Epidermal melanocyte (primary cell): Measurements from ENCODE around the gene PRKAR1A.
"Not testable (repeated sequence)": the region's sequence is repeated elsewhere in the genome, so short reads cannot be mapped to it uniquely, and the experiment has no call there.

Experiments used
- DNase-seq: peaks from one replicate; pipeline ENCODE4 v3.0.0; 2011; ENCODE audit warnings: low spot score; ENCODE audit not compliant: insufficient read length

PRKAR1A gene

DNA sequence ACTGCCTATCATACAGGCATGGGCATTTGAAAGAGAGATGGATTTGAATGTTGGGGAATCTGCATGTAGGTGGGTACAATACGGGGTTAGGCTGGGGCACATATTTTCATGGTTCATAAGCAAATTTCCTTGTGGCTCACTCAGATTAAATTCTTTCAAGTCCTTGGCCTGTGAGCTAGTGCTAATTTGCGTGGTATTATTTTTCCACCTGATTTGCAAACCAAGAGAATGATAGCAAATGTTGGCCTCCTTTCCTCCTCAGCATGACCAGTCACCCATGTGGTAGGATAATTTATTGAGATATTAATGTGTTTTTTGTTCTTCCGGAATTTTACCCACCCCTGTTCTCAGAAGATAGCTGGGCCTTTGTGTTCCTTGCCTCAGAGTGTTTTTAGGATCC is 66.0 kb downstream of the PRKAR1A start:
- no peak for DNase-seq

GRCh38 chr17:68579194-68579927 is 67.1 kb downstream of the PRKAR1A start:
- DNase-seq: no peak

DNA sequence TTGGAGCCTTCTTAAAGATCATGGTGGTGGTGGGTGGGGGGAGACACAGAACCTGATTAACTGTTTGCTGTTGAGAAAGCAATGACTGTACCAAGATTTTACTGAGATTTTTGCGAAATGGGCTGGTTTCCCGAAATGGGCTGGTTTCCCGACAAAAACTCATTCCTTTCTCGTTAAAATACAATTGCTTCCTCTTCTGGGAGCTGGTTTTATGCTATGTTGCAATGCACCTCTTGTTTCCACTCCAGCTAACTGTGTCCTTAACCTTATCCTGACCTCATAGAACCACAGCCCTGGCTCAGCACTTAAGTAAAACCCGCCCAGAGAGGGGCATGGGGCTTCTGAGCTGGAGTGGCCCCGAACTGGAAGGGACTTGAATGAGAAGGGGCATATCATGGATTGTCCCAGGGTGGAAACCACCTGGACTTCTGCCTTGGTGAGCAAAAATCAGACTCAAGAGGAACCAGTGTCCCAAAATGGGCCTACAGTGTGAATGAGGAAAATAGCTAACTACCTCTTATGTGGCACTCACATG is 68.1 kb downstream of the PRKAR1A start:
- DNase-seq: no peak

- no peak for DNase-seq
Measured at GRCh38 chr17:68581863-68582645, 69.8 kb downstream of the PRKAR1A start.

GRCh38 chr17:68582867-68583266 is 70.6 kb downstream of the PRKAR1A start:
- not testable (repeated sequence) for DNase-seq

DNA sequence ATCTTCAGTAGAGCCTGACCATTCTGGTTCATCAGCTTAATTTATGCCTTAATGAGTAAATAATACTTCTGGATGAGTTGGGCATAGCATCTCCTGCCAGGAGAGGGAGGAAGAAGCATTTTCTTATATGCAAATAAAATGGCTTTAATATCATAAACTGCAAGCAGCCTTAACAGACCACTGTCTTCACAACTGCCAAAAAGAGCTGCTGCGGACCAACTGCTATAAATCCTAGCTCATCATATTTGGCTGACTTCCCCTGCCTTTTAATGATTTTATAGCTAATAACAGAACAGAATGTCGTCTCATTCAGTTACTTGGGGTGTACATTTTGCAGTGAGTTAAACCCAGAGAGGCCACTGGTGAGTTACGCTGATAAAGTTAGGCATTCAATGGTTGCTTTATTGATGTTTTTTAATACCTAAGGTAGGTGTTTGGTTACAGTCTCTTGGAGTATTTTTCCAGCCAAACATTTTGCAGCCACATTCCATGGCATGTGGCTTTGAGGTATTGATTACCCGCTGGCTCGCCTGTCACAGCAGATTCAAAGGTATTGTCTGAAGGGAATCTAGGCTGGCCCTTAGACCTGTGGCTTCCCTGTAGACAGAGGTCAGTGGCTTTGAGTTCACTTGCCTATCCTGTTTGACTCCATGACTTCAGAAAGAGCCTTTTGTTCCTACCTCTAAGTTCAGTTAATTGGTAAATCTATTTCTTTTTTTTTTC is 72.5 kb downstream of the PRKAR1A start:
- no peak for DNase-seq

DNA sequence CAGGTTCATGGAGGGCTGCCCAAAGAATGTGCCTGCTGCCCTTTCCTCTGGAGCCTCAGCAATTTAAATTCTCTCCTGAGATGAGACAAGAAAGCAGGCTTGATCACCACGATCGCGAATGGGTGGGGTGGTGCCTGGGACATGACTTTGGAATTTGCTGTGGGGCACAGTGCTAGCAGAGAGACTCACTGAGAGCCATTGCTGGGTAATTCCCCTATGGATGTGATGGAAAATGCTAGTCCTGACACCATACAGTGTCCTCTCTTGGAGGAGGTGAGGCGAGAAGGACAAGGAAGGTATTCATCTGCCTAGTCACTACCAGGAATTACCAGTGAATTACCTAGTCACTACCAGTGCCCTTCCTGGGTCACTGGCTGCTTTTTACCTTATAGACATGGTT is 73.4 kb downstream of the PRKAR1A start:
- no peak for DNase-seq

DNA sequence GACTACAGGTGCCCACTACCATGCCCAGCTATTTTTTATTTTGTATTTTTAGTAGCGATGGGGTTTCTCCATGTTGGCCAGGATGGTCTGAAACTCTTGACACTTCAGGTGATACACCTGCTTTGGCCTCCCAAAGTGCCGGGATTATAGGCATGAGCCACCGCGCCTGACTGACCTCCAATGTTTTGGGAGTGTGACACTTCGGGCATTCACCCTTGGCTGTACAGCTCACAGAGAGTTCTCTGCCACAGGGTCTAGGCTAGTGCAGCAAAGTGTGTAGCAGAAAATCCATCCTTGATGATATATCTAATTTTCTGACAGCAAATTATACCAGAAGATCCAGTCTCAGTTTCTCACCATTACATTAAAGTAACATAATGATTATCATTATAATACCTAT is 74.8 kb downstream of the PRKAR1A start:
- no peak for DNase-seq

- DNase-seq: no peak
Measured at GRCh38 chr17:68587847-68588246, 75.6 kb downstream of the PRKAR1A start.

- no peak for DNase-seq
Measured at GRCh38 chr17:68588362-68588761, 76.1 kb downstream of the PRKAR1A start.

- no peak for DNase-seq
Measured at GRCh38 chr17:68589086-68589485, 76.9 kb downstream of the PRKAR1A start.

- DNase-seq: no peak
Measured at GRCh38 chr17:68591583-68591982, 79.4 kb downstream of the PRKAR1A start.

GRCh38 chr17:68592009-68592408 is 79.8 kb downstream of the PRKAR1A start:
- DNase-seq: no peak

DNA sequence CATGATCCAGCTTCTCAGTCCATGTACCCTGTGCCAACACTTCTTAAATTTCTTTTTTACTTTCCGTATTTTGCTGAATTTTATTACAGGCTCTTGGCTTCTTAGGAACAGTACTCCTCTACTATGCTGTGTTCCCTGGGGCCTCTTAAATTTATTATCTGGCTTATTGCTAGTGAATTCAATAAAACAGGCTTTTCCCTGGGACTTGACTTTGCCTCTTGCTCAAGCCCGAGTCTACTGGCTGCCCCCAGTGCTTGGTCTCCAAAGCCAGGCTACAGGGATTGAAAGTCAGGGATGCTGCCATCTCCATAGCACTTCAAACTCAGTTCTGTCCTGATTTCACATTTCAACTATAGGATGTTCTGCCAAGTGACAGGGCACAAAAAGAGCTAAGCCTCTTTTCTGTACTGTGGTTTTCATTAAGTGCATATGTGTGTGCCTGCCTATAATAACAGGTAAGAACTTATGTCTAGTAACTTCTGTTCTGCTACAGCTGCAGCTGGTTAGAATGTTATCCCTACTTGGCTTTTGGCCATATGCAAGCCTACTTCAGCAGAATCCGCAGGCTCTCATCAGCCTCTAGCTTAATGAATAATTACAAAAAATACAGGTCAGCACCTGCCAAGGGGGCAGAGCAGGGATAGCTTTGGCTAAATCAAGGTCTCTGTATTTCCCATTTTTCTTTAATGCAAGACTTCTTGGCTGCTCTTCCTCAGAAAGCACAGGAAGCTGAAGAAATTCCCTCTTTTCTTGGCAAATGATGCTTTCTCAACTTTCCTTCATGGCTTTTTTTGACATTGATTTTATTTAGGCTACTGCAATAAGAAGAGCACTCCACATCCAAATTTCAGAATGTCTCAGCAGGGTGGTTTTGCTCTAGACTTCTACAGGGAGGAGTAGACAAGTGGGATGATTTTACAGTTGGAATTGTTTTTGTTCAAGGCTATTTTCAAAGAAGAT is 80.7 kb downstream of the PRKAR1A start:
- DNase-seq: no peak

GRCh38 chr17:68594552-68594951 is 82.3 kb downstream of the PRKAR1A start:
- DNase-seq: no peak

DNA sequence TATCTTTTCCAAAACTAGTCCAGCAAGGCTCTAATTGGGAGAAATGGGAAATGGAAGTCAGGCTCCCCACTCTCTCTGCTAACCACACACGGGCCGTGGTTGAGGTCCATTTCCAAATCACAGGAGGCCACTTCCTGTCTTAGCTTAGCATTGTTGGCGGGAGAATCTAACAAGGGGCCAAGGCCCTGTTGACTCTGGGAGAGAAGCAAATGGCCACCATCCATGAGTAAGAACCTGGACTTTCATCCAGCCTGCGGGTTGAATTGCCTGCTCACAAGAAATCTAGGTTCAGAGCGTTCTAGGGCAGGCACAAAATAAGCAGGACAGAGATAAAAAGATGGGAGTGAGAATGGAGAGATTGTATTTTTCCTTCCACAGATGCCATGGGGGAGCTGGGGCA is 83.3 kb downstream of the PRKAR1A start:
- DNase-seq: no peak

- no peak for DNase-seq
Measured at GRCh38 chr17:68595986-68596385, 83.8 kb downstream of the PRKAR1A start.

DNA sequence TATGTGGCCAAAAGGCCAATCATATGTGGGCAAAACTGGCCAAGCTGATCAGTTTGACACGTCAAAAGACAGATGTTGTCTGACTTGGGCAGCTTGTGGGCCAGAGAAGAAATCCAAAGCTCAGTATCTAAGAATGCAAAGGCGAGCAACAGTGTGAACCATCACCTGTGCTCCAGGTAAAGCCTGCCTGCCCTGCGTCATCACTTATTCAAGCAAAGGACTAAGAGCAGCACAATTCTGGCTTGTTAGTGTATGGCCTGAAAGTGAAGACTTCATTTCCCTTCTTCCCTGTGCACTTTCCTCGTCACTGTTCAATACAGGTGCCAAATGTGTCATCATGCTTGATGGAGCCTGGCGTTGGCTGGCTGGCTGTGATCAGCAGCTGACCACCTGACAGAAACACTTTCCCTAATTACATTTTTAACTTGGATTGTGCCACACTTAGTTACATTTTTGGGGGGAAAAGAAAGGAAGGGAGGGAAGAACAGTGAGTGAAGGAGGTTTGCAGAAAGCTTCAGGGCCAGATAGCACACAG is 84.2 kb downstream of the PRKAR1A start:
- DNase-seq: no peak

GRCh38 chr17:68598074-68598473 is 85.8 kb downstream of the PRKAR1A start:
- no peak for DNase-seq

GRCh38 chr17:68598545-68598961 is 86.3 kb downstream of the PRKAR1A start:
- no peak for DNase-seq
